ENCODE results near the gene SSR4.

- TF ChIP-seq FOXK2 (IDR thresholded peaks at IDR 0.05) (no peak), BHLHE40 (IDR thresholded peaks at IDR 0.05; ENCODE audit: borderline replicate concordance) (no peak), NFRKB (IDR thresholded peaks at IDR 0.05) (no peak), TARDBP (IDR thresholded peaks at IDR 0.05) (no peak), SP1 (IDR thresholded peaks at IDR 0.05) (no peak), ELF4 (IDR thresholded peaks at IDR 0.05) (no peak), L3MBTL2 (conservative IDR thresholded peaks at IDR 0.05) (peak; percentile 97), FOXA1 (IDR thresholded peaks at IDR 0.05) (no peak), FOXM1 (IDR thresholded peaks at IDR 0.05; ENCODE audit: borderline replicate concordance) (peak; percentile 96; the same call in 1 of the 2 replicates), ARNT (IDR thresholded peaks at IDR 0.05) (no peak), SUZ12 (IDR thresholded peaks at IDR 0.05) (no peak), ZNF384 (IDR thresholded peaks at IDR 0.05) (no peak), HDGF (IDR thresholded peaks at IDR 0.05; ENCODE audit: borderline replicate concordance) (no peak)
- TF ChIP-seq, protein P1, sequence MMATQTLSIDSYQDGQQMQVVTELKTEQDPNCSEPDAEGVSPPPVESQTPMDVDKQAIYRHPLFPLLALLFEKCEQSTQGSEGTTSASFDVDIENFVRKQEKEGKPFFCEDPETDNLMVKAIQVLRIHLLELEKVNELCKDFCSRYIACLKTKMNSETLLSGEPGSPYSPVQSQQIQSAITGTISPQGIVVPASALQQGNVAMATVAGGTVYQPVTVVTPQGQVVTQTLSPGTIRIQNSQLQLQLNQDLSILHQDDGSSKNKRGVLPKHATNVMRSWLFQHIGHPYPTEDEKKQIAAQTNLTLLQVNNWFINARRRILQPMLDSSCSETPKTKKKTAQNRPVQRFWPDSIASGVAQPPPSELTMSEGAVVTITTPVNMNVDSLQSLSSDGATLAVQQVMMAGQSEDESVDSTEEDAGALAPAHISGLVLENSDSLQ (IDR thresholded peaks at IDR 0.05), result peak; percentile 99
These were observed at the start of gene SSR4, which contains the start of gene IDH3G for GRCh38 chrX:153794018-153794896.
